GM19452 (cell line): ENCODE data around the gene UNC93A.

ENCODE experiments used
- ATAC-seq: cut with Tn5 transposase; IDR thresholded peaks from one replicate; pipeline ENCODE4 v1.9.1; 2021; ENCODE audit not compliant: unreplicated experiment

UNC93A gene

DNA sequence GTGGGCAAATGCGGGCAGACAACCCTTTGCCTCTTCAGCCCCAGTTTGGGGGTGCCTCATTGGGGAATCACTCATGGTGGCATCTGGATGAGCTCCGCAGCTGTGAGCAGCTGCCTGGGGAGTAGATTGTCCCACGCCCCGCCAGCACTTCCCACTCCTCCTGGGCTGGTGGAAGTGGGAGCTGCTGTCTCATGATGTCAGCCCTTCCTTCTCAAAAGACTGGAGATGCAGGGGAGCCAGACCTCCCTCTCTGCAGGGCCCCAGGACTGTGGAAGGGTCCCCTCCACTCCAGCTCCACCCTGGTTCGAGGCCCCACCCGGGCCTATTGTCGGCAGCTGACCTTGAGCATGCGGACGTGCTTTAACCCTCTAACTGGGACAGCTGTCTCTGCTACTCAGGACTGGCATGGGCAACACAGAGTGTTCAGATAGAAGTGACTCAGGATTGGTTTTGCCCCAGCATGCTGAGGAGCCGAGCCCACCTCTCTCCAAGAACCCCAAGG lies 2.0 kb downstream of the UNC93A start:
- no peak for ATAC-seq

DNA sequence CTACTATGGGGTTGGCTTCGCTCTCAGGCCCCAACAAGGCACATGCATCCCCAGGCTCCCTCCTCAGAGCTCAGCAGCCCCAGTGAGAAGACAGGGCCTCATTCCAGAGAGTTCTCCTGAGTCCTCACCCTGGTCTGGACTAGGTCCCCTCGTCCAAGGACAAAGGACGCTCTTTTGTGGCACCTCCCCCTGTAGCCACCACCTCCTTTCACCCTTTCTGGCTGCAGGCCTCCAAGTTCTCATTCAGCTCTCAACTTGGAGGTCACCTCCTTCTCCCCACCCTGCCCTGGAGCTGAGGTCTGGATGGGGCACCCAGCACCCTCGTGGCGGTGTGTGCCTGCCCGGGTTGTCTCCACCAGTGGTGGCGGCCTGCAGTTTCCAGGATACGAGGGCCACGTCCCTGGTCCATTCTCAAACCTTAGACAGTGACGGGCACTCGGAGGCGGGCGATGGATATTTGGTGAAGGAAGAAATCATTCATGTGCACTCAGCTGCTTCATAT lies 2.5 kb downstream of the UNC93A start:
- no peak for ATAC-seq

DNA sequence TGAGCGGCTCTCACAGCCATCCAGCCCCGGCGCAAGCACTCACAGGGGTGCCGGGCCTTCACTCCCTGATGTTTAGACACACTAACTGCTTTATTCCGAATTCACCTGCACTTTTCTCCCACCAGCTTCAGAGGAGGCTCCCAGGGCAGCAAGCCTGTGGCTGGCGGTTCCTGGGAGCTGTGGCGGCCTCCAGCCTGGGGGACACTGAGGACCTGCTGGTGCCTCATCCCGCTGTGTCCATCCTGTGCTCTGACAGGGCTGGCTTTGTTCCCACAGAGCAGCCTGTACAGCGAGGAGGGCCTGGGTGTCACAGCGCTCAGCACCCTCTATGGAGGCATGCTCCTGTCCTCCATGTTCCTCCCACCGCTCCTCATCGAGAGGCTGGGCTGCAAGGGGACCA lies 3.1 kb downstream of the UNC93A start:
- ATAC-seq = no peak

DNA sequence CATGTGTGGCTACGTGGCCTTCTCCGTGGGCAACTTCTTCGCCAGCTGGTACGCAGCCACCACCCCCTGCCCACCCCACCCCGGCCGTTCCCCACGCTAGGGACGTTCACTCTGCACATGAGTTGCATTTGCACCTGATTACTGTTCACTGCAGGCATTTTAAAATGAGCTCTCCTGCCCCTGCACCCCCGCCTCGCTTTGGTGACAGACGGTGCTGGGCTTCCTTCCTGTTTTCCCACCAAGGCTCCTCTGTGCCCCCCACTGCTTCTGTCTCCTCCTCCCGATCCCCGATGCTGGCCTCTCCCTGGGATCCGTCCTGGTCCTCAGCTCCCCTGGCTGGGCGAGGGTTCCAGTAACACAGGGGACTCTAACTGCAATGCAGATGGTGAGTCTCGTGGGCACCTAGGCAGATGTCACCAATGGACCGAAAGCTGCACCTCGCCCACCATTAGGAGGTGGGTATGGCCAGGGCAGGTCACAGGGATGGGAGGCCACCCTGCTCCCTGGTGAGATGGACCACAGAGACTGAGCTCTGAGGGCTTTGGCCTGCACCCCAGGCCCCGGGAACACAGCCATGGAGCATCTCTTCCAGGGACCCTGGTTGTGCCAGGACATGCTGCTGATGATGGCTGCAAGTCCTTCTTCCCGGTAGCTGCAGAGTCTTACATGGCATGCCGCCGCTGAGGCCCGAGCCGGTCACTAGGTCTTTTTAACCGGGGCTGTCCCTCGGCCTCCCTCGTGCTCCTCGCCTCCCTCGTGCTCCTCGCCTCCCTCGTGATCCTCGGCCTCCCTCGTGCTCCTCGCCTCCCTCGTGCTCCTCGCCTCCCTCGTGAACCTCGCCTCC lies 3.8 kb downstream of the UNC93A start:
- no peak for ATAC-seq

DNA sequence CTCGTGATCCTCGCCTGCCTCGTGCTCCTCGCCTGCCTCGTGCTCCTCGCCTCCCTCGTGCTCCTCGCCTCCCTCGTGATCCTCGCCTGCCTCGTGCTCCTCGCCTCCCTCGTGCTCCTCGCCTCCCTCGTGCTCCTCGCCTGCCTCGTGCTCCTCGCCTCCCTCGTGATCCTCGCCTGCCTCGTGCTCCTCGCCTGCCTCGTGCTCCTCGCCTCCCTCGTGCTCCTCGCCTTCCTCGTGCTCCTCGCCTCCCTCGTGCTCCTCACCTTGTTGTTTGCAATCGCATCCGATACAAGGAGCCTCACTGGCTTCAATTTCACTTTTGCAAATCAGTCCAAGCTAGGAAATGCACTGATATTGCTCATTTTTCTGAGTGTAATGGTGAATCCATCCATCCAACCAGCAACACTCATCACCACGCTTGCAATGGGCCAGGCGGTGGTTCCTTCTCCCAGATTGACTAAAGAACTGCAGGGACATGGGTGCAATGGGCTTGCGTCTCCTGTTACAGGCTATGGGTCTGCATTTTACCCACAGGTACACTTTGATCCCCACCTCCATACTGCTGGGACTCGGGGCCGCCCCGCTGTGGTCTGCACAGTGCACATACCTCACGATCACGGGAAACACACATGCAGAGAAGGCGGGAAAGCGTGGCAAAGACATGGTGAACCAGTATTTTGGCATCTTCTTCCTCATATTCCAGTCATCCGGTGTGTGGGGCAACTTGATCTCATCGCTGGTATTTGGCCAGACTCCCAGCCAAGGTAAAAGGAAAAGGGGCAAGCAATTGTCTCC lies 4.6 kb downstream of the UNC93A start:
- ATAC-seq = no peak

DNA sequence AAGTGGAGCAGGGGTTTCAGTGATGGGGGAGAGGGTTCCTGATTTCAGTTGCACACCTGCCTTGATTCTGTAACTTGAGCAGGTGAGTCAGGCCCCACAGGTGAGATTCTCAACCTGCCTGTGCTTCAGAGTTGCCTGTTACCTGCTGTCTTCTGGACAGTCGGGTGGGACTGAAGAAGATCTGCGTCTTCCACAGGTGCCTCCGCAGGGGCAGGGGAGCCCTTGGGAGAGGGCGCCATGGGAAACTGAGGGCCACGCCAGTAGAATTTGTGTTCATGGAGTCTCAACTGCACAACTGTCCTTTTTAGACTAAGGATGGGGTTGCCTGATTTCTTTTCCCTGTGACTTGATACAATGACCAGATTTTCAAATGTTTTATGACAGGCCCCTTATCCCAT lies 5.2 kb downstream of the UNC93A start:
- ATAC-seq = no peak

DNA sequence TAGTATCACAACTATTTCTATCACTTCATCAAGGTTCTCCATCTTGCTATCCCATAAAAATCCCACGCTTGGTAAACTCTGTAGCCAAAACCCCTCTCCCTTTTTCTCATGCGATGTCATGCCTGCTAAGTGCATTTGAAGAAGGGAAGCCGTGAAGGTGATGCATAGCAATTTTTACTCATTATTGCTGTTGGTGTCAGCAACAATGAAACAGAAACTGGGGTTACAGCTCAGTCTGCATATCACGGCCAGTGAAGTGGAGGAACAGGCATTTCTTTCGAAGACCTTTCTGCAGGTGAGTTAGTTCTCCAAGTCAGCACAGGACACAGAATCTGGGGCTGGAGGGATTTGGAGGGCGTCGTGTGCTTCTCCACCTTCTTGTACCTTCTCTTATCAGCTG lies 5.8 kb downstream of the UNC93A start:
- no peak for ATAC-seq

DNA sequence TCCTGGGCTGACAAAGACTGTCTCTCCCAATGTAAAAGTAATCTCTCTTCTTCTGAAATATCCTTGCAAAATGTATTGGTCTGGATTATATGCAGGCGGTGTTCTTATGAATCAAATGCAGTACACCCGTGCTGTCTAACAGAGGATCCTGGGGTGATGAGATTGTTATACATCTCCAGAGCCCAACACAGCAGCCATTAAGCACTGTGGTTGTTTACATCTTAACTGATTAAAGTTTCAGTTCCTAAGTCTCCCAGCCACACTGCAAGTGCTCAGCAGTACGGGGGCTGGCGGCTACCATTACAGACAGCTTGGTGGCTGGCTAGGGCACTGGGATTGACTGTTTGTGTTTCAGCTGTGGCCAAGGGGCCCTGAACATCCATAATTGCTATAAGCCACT lies 7.0 kb downstream of the UNC93A start:
- ATAC-seq = no peak

DNA sequence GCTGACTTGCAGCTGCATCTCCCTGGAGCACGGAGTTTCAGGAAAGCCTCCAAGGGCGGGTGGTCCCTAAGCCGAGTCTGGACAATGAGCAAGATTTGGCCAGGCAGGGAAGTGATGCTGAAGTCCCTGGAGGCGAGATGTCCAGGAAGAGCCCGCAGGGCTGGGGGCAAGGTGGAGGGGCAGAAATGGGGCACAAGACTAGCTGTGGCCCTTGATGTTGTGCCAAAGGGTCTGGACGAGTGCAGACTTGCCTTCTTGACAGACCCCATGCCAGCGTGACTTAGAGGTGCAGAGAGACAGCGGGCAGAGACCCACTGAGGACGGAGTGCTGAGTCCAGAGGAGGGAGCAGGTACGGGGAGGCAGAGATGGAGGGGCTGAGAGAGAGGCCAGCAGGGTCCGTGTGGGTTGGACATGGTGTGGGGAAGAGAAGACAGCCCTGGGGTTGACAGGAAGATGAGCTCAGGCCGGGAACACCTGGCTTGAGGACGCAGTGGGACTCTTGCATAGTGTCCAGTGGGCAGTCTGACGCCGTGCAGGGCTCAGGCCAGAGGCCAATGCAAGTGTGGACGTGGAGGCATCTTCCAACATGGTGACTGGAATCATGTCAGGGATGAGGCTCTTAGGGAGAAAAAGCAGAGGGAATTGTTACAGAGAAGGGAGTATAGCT lies 8.7 kb downstream of the UNC93A start:
- no peak for ATAC-seq

DNA sequence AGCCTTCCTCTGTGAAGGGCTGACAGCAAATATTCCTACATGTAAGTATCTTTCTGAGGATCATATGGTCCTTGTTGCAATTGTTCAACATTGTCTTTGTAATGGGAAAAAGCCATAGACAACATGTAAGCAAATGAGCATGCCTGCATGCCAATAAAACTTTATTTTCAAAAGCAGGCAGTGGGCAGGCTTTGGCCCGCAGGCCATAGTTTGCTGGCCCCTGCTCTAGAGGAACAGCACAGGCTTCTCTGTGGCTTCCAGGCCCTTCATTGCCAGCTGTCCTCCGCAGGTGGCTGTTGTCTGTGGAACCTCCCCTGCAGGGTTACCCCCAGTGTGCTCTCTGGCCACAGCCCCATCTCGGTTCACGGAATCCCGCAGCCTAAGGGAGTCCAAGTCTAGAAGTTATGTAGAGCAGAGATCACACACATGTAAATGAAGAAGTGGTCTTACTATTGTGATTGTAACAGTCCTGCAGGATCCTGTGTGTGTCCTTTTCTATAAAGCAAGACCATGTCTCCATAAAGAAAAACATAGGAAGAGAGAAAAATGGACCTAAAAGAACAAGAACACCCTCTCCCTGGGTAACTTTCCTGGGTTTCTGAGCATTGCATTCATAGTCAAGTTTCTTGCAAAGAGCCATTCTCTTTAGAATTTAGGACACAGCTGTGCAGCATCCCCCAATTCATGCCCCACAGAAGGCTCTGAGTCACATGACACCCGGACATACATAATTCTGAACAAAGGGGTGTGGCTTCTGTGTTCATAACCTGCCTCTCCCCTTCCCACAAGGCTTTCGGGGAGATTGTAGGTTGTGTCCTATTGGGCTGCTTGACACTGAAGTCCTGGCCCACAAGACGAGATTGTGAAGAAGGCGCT lies 10.0 kb downstream of the UNC93A start:
- ATAC-seq = no peak

DNA sequence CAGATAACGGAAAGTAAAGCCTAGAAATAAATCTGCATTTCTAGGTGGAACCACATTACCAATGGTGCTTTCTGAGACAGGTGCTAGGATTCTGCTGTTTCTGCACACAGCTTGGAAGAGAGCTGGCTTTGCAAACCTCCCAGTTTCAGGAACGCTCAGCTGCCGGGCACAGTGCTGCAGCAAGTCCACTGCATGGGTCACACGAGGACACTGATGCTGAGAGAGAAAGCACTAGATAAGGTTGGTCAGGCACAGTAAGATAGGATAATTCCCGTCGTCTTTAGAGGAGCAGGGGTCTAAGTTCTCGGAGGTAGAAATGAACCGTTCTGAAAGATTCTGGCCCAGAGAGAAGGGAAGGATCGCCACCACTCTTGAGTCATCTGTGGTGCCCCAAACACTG lies 11.0 kb downstream of the UNC93A start:
- no peak for ATAC-seq

DNA sequence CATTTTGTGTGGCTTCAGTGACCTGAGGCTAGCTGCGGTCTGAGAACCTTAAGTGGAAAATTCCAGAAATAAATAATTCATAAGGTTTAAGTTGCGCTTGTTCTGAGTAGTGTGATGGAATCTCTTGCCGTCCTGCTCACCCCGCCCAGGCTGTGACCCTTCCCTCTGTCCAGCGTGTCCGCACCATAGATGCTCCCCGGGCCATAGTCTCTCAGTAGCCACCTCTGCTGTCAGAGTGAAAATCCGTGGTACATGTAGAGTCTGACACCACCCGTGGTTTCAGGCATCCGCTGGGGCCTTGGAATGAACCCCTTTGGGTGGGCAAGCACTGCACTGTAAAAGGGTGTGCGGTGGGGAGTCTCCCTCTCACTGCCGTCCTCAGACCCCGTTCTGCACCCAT lies 11.7 kb downstream of the UNC93A start:
- ATAC-seq = no peak

DNA sequence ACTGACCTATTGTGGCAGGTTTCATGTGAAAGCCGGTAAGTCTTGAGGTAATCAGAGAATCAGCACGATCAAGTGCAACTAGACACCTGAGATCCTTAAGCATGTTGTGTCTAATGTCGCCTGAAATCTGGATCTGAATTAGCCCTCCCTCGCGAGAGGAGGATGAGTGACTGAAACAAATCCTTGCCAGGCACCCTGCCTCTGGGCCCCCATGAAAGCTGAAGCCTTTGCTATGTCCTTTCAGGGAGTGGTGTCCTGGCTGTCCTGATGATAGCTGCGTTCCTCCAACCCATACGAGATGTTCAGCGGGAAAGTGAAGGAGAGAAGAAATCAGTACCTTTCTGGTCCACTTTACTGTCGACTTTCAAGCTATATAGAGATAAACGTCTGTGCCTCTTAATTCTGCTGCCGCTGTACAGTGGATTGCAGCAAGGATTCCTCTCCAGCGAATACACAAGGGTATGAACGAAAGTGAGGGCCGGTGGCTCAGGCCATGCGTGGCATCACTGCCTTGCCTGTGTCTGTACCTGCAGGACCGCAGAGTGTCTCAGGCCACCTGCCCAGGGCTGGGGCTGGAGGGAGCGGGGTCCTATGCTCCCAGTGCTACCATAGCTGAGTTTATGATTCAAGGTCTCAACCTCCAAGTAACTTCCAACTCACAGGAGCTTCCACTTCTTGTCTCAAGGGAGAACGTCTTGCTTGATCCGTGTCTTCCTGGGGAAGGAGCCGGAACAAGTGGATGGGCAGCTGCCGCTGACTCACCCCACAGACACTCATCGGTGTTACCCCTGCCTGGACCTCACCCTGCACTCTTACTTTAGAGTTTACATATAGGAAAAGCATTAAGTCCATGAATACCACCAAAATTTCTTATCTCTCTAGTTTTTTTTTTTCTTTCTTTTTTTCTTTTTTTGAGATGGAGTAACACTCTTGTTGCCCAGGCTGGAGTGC lies 12.8 kb downstream of the UNC93A start:
- ATAC-seq = no peak

DNA sequence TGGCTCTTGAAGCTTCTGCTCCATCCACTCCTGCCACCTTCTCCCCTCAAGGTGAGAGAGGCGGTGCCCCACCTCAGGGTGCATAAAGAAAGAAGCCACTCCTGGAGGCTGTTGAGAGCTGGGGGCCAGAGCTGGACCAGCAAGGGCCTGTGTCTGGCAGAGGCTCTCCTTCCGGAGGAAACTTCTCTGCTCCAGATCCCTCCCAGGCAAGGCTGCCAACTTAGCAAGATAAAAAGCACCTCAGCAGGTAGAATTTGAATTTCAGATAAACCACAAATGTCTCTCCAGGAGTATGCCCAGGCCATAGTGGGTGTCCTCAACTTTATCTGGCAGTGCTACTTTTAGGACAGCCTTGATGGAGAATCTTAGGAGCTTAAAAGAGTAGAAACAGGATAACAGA lies 13.8 kb downstream of the UNC93A start:
- ATAC-seq = no peak

DNA sequence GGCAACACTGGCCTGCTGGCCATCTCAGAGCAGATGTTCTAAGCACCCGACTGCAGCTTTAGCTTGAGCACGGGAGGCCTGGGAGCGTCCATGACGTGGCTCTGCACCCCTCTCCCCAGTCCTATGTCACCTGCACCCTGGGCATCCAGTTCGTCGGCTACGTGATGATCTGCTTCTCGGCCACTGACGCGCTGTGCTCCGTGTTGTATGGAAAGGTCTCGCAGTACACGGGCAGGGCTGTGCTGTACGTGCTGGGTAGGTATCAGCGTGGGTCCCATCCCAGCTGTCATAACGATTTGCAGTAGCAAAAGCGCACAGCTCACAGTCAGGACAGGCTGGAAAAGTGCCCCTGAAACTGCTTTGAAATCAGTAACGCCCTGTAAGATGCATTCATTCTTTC lies 14.7 kb downstream of the UNC93A start:
- no peak for ATAC-seq

DNA sequence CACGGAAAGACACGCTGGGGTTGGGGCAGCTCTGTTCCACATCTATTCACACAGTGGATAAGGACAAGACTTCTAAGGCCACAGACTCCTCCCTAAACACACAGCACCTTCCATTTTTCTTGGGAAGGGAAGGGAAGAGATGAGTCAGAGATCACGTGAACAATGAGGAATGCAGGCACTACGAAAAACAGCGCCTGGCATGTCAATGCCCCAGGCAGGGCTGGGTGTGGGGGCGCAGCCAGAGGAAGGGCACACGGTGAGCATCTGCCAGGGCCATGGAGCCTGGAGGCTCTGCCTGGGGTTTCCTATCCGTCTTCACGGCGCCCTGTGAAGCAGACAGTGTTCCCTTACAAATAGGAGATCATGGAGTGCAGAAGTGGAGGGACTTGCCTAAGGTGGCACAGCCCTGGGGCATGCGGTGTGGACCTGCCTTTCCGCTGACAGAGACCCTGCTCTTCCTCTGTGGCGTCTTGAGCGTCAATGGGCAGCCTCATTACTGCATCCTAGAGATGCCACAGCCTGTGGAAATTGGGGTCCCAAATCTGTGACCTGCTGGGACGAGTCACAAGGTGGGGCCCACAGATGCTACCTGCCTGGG lies 15.4 kb downstream of the UNC93A start:
- ATAC-seq = no peak

DNA sequence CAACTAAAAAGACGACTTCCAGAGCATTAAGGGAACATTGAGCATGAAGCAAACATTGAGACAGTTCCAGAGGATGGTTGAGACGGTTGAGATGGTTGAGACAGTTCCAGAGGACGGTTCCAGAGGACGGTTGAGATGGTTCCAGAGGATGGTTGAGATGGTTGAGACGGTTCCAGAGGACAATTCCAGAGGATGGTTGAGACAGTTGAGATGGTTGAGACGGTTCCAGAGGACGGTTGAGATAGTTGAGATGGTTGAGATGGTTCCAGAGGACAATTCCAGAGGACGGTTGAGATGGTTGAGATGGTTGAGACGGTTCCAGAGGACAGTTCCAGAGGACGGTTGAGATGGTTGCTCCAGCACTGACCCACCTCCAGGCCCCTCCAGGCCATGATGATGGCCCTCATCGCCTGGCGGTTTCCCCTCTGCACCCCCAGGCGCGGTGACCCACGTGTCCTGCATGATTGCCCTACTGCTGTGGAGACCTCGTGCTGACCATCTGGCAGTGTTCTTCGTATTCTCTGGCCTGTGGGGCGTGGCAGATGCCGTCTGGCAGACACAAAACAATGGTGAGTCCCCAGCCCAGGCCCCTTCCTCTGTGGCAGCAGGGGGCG lies 16.3 kb downstream of the UNC93A start:
- ATAC-seq = no peak

DNA sequence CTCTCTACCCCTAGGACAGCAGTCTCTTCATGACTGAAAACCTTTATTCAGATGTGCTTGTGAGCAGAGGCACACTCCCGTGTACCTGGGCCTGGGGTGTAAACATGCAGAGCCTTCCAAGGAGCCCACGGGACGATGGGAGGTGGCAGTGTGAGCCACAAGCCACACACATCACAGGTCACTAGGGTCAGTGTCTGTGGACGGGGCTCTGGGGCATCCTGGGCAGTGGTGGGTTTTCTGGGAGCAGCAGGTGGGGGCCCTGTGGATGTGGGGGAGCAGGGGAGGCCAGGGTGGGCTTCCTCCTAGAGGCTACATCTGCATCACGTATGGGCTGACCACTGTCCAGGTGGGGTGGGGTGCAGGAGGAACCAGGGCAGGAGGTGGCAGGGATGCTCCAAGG lies 17.1 kb downstream of the UNC93A start:
- ATAC-seq = no peak
